Type B pancreatic cell (in vitro differentiated cells): ENCODE results near the gene ARAP1. TPM values are rescaled to one million over a fixed set of nuclear protein-coding genes. Genes with fewer than 3 reads are reported as not detected.

Source experiments
- DNase-seq: peaks from one replicate; pipeline ENCODE4 v3.0.0; 2021; ENCODE audit warnings: mixed read lengths; ENCODE audit not compliant: unreplicated experiment; ENCODE audit errors: extremely low spot score
- H3K27ac Mint-ChIP-seq: 2 replicates; pipeline ENCODE4 v1.8.0; 2021; ENCODE audit warnings: mild to moderate bottlenecking, mixed read lengths
- H3K27me3 Mint-ChIP-seq: 2 replicates; pipeline ENCODE4 v1.8.0; 2021; ENCODE audit warnings: mixed read lengths
- H3K36me3 Mint-ChIP-seq: 2 replicates; pipeline ENCODE4 v1.8.0; 2021; ENCODE audit warnings: mixed read lengths
- H3K4me1 Mint-ChIP-seq: one replicate; pipeline ENCODE4 v1.8.0; 2021; ENCODE audit warnings: mixed read lengths; ENCODE audit not compliant: unreplicated experiment
- H3K4me3 Mint-ChIP-seq: 2 replicates; pipeline ENCODE4 v1.8.0; 2021; ENCODE audit warnings: mild to moderate bottlenecking, mixed read lengths
- H3K9me3 Mint-ChIP-seq: 2 replicates; pipeline ENCODE4 v1.8.0; 2021; ENCODE audit warnings: mixed read lengths
- CTCF ChIP-seq: fragments of 200-600 bp; sonication (generic); conservative IDR thresholded peaks from 2 replicates; pipeline ENCODE4 v1.5.0; 2021; ENCODE audit warnings: antibody characterized with exemption, mild to moderate bottlenecking
- total RNA-seq: library from RNA; stranded (reverse); gene quantifications from 2 replicates; pipeline ENCODE4 v1.2.1, GENCODE V29; 2021; ENCODE audit warnings: low replicate concordance

The ARAP1 gene
- total RNA-seq, 1 donor from 2014 or later: 80.5 TPM

GRCh38 chr11:72678524-72678923 lies 73.7 kb downstream of the ARAP1 start:
- Mint-ChIP-seq H3K36me3 (no peaks in the 10 kb centered on the region), H3K27ac (peak overlapping the region; percentile 71), H3K4me1 (peaks cover 3% of the 10 kb centered on the region), H3K27me3 (peaks cover 71% of the 10 kb centered on the region), H3K4me3 (no peak overlapping the region), H3K9me3 (no peaks in the 10 kb centered on the region)
- no peak for DNase-seq
- no peak for TF ChIP-seq CTCF

- TF ChIP-seq CTCF: no peak
- H3K9me3 Mint-ChIP-seq: no peaks in the 10 kb centered on the region
- H3K27ac Mint-ChIP-seq: peak overlapping the region; percentile 60
- peaks cover 3% of the 10 kb centered on the region for H3K4me1 Mint-ChIP-seq
- H3K4me3 Mint-ChIP-seq: no peak overlapping the region
- H3K36me3 Mint-ChIP-seq: no peaks in the 10 kb centered on the region
- peaks cover 87% of the 10 kb centered on the region for H3K27me3 Mint-ChIP-seq
- DNase-seq: peak; percentile 82
Measured at GRCh38 chr11:72676861-72677341, 75.3 kb downstream of the ARAP1 start.

GRCh38 chr11:72675221-72675620 lies 77.0 kb downstream of the ARAP1 start:
- H3K36me3 Mint-ChIP-seq: no peaks in the 10 kb centered on the region
- peaks cover 3% of the 10 kb centered on the region for H3K4me1 Mint-ChIP-seq
- H3K27me3 Mint-ChIP-seq: peaks cover 97% of the 10 kb centered on the region
- no peak for DNase-seq
- H3K27ac Mint-ChIP-seq: no peak overlapping the region
- no peak overlapping the region for H3K4me3 Mint-ChIP-seq
- no peaks in the 10 kb centered on the region for H3K9me3 Mint-ChIP-seq
- TF ChIP-seq CTCF: no peak

- DNase-seq: no peak
- H3K9me3 Mint-ChIP-seq: no peaks in the 10 kb centered on the region
- H3K27me3 Mint-ChIP-seq: peaks cover 86% of the 10 kb centered on the region
- no peak within 1 kb of the TSS for H3K4me3 Mint-ChIP-seq
- H3K27ac Mint-ChIP-seq: peak within 1 kb of the TSS; percentile 15
- H3K36me3 Mint-ChIP-seq: no peaks in the 10 kb centered on the region
- TF ChIP-seq CTCF: no peak
- H3K4me1 Mint-ChIP-seq: peaks cover 3% of the 10 kb centered on the region
Measured at GRCh38 chr11:72673943-72674828, 78.0 kb downstream of the ARAP1 start, which contains the start of gene PDE2A. TSS of gene PDE2A (minus strand) at chr11:72674422. CDS start at chr11:72674207, 215 bp downstream.

- H3K4me1 Mint-ChIP-seq: peaks cover 3% of the 10 kb centered on the region
- H3K27ac Mint-ChIP-seq: no peak overlapping the region
- TF ChIP-seq CTCF: no peak
- H3K36me3 Mint-ChIP-seq: no peaks in the 10 kb centered on the region
- H3K27me3 Mint-ChIP-seq: peaks cover 83% of the 10 kb centered on the region
- no peaks in the 10 kb centered on the region for H3K9me3 Mint-ChIP-seq
- no peak overlapping the region for H3K4me3 Mint-ChIP-seq
- DNase-seq: no peak
Measured at GRCh38 chr11:72673284-72673942, 78.8 kb downstream of the ARAP1 start.
